GM21390 (cell line): ENCODE data around the gene MATCAP1.

Experiments used
- ATAC-seq: cut with Tn5 transposase; IDR thresholded peaks from one replicate; pipeline ENCODE4 v1.9.1; 2021; ENCODE audit not compliant: unreplicated experiment

Gene MATCAP1

GRCh38 chr16:67208154-67208896 is 24.6 kb upstream of the MATCAP1 start:
- no peak for ATAC-seq

- no peak for ATAC-seq
Observed at GRCh38 chr16:67207249-67208091, 23.7 kb upstream of the MATCAP1 start.

- ATAC-seq: no peak
Observed at GRCh38 chr16:67206838-67207248, 23.1 kb upstream of the MATCAP1 start.

- ATAC-seq: no peak
Observed at GRCh38 chr16:67206129-67206837, 22.5 kb upstream of the MATCAP1 start.

- ATAC-seq: no peak
Observed at GRCh38 chr16:67204076-67204475, 20.3 kb upstream of the MATCAP1 start.

- no peak for ATAC-seq
Observed at GRCh38 chr16:67202956-67203493, 19.3 kb upstream of the MATCAP1 start.

GRCh38 chr16:67202426-67202825 is 18.7 kb upstream of the MATCAP1 start:
- no peak for ATAC-seq

GRCh38 chr16:67201411-67202345 is 17.9 kb upstream of the MATCAP1 start:
- ATAC-seq: no peak

GRCh38 chr16:67200491-67200890 is 16.7 kb upstream of the MATCAP1 start:
- no peak for ATAC-seq

- no peak for ATAC-seq
Observed at GRCh38 chr16:67199808-67200198, 16.0 kb upstream of the MATCAP1 start.

- ATAC-seq: no peak
Observed at GRCh38 chr16:67199011-67199807, 15.4 kb upstream of the MATCAP1 start, which contains the start of gene ELMO3. TSS of gene ELMO3 (plus strand) at chr16:67199131. CDS start at chr16:67199327, 196 bp downstream.

- no peak for ATAC-seq
Observed at GRCh38 chr16:67198238-67198734, 14.5 kb upstream of the MATCAP1 start.

- no peak for ATAC-seq
Observed at GRCh38 chr16:67197704-67198103, 13.9 kb upstream of the MATCAP1 start.

- ATAC-seq: no peak
Observed at GRCh38 chr16:67196881-67197280, 13.1 kb upstream of the MATCAP1 start.

GRCh38 chr16:67195676-67196075 is 11.9 kb upstream of the MATCAP1 start:
- no peak for ATAC-seq

- ATAC-seq: no peak
Observed at GRCh38 chr16:67194260-67194659, 10.5 kb upstream of the MATCAP1 start.

GRCh38 chr16:67193536-67193935 is 9.8 kb upstream of the MATCAP1 start:
- no peak for ATAC-seq

- no peak for ATAC-seq
Observed at GRCh38 chr16:67192781-67193361, 9.1 kb upstream of the MATCAP1 start.
